Testis (tissue), 2 donors: Measurements from ENCODE around the gene ICA1.

ENCODE experiments used
- POLR2A ChIP-seq: fragments of 450-650 bp; IDR thresholded peaks from one replicate; pipeline ENCODE4 v1.6.1; 2017; ENCODE audit warnings: antibody characterized with exemption, mild to moderate bottlenecking, moderate library complexity
- TF ChIP-seq, protein P1 (sequence below), 3 experiments: fragments of 450-650 bp in 2 of 3; fragments of 200-600 bp in 1 of 3; sonication (generic) in 1 of 3; IDR thresholded peaks; one replicate each; pipeline ENCODE4 v1.5.1; 2016 to 2019; ENCODE audit warnings: antibody characterized with exemption in 3 of 3, mild to moderate bottlenecking in 2 of 3, moderate library complexity in 1 of 3

DNA sequence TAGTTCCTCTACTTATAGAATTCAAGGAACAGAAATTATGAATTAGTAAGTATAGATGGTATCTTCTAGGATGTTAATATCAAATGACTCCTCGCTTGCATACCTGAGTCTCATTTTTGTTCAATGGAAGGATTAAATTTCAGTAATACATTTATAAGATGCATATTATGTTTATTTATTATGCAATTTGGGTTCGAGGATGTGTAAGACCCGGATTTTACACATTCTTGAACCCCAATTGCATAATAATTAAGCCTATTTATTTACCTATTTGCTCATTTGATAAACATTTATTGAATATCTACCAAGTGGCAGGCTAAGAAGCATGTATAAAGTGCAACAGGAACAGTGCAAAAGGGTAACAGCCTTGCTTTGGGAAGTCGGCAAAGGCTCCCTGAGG lies 52.6 kb downstream of the ICA1 start:
- TF ChIP-seq, protein P1, sequence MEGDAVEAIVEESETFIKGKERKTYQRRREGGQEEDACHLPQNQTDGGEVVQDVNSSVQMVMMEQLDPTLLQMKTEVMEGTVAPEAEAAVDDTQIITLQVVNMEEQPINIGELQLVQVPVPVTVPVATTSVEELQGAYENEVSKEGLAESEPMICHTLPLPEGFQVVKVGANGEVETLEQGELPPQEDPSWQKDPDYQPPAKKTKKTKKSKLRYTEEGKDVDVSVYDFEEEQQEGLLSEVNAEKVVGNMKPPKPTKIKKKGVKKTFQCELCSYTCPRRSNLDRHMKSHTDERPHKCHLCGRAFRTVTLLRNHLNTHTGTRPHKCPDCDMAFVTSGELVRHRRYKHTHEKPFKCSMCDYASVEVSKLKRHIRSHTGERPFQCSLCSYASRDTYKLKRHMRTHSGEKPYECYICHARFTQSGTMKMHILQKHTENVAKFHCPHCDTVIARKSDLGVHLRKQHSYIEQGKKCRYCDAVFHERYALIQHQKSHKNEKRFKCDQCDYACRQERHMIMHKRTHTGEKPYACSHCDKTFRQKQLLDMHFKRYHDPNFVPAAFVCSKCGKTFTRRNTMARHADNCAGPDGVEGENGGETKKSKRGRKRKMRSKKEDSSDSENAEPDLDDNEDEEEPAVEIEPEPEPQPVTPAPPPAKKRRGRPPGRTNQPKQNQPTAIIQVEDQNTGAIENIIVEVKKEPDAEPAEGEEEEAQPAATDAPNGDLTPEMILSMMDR (IDR thresholded peaks at IDR 0.05), result no peak
- no peak for TF ChIP-seq POLR2A
